IMR-90 (cell line): Measurements from ENCODE around the gene IVL.

Experiments used
- BHLHE40 ChIP-seq: fragments of 150-350 bp; IDR thresholded peaks from 2 replicates; pipeline ENCODE4 v1.6.1; 2016; ENCODE audit warnings: mild to moderate bottlenecking, low read depth, low read length
- CEBPB ChIP-seq: IDR thresholded peaks from 2 replicates; pipeline ENCODE4 v1.6.1; 2012; ENCODE audit warnings: low read depth, low read length, improper control_type of control experiment
- MAFK ChIP-seq: IDR thresholded peaks from 2 replicates; pipeline ENCODE4 v1.6.1; 2012; ENCODE audit warnings: low read depth, low read length, improper control_type of control experiment
- MAZ ChIP-seq: IDR thresholded peaks from 2 replicates; pipeline ENCODE4 v1.6.1; 2012; ENCODE audit warnings: low read depth, mild to moderate bottlenecking, low read length, improper control_type of control experiment, moderate library complexity, borderline replicate concordance
- MXI1 ChIP-seq: IDR thresholded peaks from 2 replicates; pipeline ENCODE4 v1.6.1; 2012; ENCODE audit warnings: low read depth, mild to moderate bottlenecking, low read length, moderate library complexity, borderline replicate concordance
- NFE2L2 ChIP-seq: fragments of 150-350 bp; IDR thresholded peaks from 2 replicates; pipeline ENCODE4 v1.6.1; 2016; ENCODE audit warnings: low read depth, mild to moderate bottlenecking, low read length
- POLR2A ChIP-seq: IDR thresholded peaks from 2 replicates; pipeline ENCODE4 v1.6.1; 2012; ENCODE audit warnings: mild to moderate bottlenecking, low read depth, low read length
- RAD21 ChIP-seq: IDR thresholded peaks from 2 replicates; pipeline ENCODE4 v1.6.1; 2012; ENCODE audit warnings: low read length, improper control_type of control experiment
- RCOR1 ChIP-seq: IDR thresholded peaks from 2 replicates; pipeline ENCODE4 v1.6.1; 2012; ENCODE audit warnings: mild to moderate bottlenecking, low read length, improper control_type of control experiment; ENCODE audit not compliant: insufficient replicate concordance
- RFX5 ChIP-seq: IDR thresholded peaks from 2 replicates; pipeline ENCODE4 v1.8.0; 2012; ENCODE audit warnings: low read depth, mild to moderate bottlenecking, low read length, moderate library complexity
- TF ChIP-seq, protein P1 (sequence below): conservative IDR thresholded peaks from 2 replicates; pipeline ENCODE4 v1.5.1; 2012; ENCODE audit warnings: mild to moderate bottlenecking, low read depth, low read length, improper control_type of control experiment
- TF ChIP-seq, protein P2 (sequence below): fragments of 150-350 bp; IDR thresholded peaks from 2 replicates; pipeline ENCODE4 v1.6.1; 2017; ENCODE audit warnings: mild to moderate bottlenecking, antibody characterized with exemption, low read length, low read depth

DNA sequence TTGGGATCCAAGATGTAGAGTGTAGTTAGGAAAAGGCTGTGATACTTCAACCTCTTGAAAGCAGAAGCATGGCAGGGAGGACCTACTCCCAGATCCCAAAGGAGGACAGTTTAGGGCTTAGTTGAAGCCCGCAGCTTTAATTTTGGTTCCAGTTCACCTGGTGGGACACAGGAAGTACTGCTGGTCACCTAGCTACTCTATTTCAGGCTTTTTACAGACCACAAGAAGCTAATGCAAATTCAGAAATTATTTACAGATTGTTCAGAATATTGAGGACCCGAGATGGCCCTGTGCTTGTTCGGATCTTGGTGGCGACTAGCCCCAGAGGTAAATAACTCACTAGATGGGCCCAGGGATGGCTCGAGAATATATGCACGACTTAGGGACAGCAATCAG lies 36.6 kb upstream of the IVL start:
- TF ChIP-seq, protein P1, sequence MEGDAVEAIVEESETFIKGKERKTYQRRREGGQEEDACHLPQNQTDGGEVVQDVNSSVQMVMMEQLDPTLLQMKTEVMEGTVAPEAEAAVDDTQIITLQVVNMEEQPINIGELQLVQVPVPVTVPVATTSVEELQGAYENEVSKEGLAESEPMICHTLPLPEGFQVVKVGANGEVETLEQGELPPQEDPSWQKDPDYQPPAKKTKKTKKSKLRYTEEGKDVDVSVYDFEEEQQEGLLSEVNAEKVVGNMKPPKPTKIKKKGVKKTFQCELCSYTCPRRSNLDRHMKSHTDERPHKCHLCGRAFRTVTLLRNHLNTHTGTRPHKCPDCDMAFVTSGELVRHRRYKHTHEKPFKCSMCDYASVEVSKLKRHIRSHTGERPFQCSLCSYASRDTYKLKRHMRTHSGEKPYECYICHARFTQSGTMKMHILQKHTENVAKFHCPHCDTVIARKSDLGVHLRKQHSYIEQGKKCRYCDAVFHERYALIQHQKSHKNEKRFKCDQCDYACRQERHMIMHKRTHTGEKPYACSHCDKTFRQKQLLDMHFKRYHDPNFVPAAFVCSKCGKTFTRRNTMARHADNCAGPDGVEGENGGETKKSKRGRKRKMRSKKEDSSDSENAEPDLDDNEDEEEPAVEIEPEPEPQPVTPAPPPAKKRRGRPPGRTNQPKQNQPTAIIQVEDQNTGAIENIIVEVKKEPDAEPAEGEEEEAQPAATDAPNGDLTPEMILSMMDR, result no peak
- TF ChIP-seq MAZ (no peak), MAFK (no peak), RFX5 (no peak), CEBPB (no peak), POLR2A (no peak), RCOR1 (no peak), NFE2L2 (no peak), BHLHE40 (no peak), RAD21 (no peak), MXI1 (no peak)
- TF ChIP-seq, protein P2, sequence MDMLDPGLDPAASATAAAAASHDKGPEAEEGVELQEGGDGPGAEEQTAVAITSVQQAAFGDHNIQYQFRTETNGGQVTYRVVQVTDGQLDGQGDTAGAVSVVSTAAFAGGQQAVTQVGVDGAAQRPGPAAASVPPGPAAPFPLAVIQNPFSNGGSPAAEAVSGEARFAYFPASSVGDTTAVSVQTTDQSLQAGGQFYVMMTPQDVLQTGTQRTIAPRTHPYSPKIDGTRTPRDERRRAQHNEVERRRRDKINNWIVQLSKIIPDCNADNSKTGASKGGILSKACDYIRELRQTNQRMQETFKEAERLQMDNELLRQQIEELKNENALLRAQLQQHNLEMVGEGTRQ, result no peak
